ENCODE measurements around the gene CEP126.
A peak's percentile ranks its signal among the peaks of the same experiment; 100 is the strongest.

CEP126 gene, protein sequence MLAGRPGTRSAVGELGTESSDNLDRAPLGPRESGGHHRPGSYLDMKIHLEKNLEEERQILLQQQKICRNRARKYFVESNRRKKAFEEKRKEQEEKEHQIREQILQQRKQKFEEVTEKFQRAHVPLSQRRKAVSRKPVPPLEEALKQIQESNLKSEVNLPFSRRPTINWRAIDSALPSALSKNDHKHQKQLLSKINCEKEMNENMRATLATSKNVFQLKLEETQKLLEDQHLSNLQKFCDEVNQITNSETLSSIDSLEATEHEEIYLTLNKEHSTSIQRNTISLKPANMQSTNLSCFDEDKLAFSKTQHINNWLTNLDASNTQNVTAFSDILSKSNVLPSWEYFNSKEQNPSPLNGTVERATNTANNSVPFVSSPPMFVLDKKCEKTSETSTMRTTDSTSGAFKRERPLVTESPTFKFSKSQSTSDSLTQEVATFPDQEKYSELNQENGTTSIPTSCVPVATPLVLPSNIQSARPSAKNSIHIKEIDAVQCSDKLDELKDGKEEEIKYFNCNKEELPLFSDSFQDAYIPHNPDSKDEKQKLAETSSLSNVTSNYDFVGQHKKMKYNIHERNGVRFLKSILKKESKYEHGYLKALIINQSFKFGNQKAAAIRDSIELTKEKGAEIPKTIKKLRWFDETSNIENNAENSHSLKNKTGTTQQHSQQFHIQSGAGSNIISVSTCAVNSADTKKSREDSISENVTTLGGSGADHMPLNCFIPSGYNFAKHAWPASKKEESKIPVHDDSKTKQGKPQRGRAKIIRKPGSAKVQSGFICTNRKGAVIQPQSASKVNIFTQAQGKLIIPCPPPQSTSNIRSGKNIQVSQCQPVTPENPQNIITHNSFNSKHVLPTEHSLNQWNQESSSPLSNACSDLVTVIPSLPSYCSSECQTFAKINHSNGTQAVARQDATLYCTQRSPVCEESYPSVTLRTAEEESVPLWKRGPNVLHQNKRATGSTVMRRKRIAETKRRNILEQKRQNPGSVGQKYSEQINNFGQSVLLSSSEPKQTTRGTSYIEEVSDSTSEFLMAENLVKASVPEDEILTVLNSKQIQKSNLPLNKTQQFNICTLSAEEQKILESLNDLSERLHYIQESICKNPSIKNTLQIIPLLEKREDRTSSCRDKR

DNA sequence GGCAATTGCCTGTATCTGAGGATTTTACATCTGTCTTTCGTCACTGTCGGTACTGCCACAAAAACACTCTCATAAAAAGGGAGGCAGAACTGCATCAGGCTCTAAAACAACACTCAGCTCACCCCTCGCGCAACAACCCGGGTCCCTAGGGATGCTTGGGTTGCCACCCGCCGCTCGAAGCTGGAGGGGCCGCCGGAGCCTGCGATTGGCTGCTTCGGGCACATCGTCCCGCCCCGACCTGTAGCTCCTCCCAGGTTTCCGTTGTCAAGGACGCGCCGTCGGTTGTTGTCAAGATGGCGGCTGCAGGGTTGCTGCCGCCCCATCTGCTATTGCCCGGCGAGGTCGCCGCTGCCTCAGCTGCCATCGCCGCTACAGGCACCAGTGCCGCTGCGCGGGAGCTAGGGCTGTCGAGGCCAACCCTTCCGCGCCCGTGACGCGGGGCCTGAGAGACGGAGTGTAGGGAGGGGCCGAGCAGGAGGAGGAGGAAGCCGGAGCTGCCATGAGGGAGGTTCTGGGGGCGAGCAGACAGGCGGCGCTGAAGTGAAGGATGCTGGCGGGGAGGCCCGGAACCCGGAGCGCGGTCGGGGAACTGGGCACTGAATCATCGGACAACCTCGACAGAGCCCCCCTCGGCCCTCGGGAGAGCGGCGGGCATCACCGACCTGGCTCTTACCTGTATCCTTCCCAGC is at the start of gene CEP126:
TSS of gene CEP126 (plus strand) at position 273 of the 689 bp plus-strand sequence. CDS start at position 548, 275 bp downstream.
- DNase-seq: peak; percentile 82

DNA sequence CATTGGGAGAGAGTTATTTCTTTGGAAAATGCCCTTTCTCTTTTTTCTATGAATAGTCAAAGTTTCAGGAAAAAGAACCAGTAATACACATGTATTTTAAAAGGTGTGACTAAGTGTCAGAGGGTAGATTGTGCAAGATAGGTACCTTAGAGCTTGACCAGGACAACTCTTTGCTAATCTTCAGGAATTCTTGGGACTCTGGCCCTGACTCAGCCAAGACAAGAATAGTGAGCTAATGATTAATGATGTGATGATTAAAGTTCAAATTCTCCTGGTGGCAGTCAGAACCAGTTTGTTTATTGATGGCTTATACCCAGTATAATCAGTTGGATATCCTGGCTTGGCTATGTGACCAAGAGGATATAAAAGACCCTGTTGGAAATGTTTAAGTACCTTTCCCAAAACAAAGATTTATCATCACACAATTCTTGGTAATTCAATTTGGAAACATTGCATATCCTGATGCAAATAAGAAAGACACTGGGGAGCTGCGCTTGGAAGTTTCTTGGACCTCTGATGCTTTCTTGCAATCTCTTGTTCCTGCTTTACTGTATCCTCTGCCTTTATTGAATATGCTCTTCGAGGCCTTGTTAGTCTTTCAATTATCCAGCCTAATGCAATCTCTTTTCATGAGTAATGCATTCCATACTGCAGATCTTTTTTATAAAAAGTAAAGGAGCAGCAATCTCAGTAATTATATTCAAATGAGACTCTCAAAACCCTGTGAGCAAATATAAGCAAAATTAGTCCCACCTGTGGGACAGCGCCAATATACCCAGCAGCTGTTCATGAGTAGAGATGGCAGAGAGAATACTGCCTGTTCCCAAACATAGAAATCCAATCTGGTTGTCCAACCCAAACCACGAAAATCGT is 48.0 kb upstream of the CEP126 start:
- DNase-seq: peak; percentile 58

DNA sequence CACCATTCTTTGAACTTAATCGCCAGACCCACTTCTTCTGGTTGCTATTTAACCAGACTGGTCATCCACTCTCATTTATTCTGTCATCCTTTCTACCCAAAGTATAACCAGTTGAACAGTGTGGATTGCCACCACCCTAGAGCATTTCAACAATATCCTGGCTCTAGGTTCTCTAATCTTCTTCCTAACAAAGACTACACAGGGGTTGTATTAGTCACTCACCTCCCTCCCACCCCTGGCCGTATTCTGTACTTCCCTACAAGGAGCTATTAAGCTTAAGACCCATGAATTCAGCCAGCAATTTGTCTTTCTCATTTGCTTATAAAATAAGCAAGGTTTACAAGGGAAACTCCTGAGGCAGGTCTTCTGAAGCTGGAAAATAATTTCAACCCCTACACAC is 46.9 kb upstream of the CEP126 start:
- no peak for DNase-seq

DNA sequence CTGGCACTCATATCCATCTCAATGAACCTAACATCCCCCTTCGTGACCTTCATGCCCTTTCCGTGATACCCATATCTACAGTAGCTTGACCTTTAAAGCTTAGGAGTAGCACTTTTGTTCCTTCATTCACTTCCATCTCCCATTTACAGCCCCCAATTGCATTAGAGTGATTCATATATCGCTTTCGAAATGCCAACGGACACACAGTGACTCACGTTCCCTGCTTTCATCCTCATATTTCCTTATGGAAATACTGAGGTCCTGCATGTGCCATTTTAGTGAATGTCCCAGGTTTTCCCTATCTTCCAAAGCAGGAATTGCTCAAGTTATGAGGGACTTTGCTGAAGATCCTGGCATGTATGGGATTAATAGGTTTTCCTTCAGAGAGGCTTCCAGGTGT is 44.3 kb upstream of the CEP126 start:
- DNase-seq: no peak

DNA sequence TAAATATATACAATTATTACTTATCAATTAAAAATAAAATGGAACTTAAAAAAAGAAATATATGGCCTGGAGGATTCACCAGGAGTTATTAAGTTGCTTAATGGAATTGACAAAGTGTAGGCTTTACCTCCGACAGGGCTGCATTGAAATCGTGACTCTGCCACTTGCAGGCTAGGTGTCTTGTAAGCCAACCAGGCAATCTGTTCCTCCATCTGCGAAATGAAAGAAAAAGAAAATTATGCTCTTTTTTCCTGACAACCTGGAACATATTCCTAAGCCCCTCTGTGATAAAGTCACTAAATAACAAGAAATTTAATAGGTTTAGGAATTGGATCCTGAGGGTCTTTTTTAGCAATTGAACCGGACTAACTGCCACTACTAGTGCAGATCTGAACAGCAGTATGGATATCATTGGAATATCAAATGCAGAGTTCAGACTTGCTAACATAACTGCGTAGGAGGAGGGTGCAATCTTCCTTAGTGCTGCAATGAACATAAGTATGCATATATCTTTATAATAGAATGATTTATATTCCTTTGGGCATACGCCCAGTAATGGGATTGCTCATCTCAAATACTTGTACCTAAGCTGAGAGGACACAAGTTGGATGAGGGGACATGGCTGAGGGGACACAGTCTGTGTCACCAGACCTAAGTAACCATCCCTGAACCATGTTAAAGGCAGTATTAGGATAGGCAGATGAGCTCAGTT is 42.5 kb upstream of the CEP126 start:
- no peak for DNase-seq

DNA sequence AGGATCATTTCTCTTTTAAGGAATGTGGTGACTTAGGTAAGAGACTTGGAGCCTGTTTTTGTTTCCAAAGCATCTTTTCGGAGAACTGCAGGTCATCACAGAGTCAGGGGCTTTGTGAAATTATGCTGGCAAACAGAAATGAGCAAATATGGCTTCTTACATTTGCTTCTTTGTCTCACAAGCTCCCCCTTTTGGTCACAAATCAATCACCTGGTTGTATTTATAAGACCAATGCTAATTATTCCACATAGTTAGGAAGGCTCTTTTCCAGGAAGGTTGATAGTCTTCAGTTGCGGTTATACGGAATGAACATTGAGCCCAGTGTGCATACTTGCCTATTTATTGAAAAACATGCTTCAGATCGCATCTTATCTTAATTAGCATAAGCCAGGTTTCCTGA is 34.6 kb upstream of the CEP126 start:
- no peak for DNase-seq

DNA sequence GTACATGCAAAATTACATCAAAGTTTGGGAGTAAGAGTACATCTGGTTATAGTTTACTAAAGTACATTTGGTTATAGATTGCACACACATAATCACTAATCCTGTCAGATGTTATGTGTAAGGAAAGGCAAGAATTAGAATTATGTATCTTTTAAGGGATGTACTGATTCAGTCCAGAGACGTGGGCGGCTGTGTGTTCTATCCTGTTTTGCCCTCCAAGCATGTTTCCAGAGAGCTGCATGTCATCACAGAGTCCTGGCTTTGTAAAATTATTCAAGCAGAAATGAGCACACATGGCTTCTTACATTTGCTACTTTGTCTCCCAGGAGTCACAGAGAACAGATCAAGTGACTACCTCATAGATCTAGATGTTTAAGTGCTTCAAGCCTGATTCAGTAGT is 33.2 kb upstream of the CEP126 start:
- DNase-seq: no peak

DNA sequence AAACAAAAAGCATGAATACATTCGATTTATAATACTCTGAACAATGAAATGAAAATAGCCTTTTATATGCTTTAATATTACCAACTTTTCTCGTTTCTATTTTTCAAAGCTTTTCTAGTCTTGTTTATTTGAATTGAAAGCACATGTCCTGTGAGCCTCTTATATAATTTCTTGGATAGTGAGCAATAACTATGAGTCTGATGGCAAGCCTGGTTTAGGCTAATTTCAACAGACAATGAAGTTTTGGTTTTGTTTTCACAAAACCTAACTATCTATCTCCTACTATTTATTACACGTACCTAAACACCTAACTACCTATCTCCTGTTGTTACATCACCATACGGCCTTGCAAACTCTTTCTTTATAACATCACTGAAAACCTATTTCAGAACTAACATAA is 29.2 kb upstream of the CEP126 start:
- no peak for DNase-seq

DNA sequence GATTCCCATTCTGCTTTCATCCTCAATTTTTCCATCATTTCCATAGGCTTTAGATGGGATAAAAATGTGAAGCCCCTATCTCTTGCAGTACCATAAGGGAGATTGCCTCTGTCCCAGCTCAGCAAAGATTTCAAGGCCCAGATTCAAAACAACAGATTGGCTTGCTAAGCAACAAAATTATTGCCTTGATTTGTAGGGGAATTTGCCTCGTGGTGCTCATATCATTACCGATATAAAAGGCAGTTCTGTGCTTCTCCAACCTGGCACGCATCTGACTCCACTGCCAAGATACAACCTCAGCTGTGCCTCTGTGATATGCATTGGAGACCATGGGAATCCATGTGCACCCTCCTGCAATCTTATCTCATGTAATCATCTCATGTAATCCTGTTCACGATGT is 25.0 kb upstream of the CEP126 start:
- no peak for DNase-seq

DNA sequence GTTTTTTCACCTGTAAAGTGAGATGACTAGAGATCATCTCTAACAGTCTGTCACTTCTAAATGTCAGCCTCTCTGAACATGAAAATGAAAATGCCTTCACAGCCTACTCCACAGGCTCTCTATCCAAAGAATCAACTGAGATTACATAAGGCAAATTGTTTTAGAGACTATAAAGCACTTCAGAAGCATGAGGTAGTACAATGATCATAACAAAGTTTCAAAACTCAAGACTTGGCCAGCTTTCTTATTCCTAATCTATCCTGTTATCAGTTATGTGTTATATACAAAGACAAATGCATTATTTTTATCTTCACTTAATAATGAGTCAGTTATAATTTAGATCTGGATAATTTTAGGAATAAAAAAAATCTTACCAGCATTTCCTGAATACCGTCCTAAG is 20.3 kb upstream of the CEP126 start:
- no peak for DNase-seq

DNA sequence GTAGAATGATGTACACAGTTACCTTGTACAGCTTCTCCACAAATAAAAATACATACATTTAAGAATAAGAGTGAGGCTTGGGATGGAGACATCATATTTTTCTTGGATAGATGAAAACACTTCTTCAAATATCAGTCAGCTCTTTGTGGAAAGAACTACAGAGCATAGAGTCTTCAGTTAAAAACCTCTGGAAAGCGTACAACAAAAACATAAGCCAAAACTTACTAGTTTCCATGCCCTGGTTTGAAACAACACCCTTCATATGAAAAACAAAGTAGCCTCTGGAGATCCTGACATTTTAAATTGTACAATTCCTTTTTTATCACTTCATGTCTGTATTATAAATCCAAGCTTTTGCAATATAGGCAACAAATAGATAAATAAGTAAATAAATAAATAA is 7.0 kb upstream of the CEP126 start:
- no peak for DNase-seq

DNA sequence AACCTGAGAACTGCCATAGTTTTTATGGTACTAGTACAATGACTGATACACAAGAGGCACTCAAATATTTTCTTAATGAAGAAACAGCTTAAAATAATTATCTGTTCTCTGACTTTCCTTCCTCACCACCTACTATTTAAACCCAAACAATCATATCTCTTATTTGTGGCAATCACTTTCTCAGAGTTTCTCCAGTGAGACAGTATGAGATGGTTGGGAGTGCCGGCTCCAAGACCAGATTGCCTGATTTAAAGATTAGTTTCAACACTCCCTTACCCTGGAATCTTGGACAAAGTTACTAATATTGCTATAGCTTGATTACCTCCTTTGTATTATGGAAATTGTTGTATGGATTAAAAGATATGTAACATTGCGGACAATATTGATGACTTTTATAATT is 5.7 kb upstream of the CEP126 start:
- no peak for DNase-seq

DNA sequence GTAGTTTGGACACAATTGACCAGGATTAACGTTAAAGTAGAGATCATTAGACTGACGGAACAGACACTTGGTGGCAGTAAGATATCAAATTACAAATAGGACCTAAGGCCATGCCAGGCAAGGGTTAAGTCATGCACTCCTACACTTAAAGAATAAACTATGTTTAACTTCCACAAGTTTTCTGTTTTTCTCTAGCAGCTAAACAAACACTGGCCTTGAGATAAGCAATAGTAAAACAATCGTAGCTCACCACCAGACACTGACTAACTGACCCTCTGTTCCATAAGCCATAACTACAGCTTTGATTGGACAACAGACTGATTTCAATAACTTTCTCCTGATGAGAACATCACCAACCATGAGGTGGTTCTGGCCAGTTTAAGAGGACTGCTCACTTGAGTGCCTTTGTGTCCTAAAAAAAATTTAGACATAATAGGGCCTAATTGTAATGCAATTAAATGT is 2.0 kb upstream of the CEP126 start:
- no peak for DNase-seq

DNA sequence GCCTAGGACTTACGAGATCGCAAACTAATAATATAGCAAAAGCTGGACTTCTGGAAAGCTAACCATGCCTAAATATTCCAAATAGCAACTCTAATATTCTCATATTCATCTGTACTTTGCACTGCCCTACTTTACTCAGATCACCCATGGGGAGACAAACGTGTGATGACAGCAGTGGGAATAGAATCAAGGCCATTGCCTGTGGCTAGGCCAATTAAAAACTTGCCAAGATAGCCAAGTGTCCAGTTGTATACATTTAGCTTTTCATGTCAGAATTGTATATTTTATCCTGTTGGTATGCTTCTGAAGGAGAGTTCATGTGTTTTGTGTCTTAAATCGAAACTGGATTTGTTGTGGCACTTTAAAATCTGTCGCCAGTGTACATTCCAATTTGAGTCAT is 1.2 kb upstream of the CEP126 start:
- DNase-seq: no peak

DNA sequence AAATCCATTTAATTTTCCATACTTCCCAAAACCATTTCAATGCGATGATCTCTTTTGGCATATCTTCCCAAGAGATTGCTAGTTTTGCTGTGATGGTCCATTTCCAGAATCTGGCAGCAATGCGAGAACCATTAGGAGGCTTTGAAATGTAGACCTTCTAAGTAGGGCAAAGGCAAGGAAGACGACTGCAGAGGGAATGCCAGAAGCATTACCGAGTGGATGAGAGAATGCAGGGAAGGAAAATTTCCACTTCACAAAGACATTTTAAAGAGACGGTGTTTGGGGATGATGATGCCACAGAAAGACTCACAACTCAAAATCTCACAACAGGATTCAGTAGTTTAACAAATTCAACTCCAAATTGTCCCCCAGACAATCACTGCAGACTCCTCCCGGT is 471 bp upstream of the CEP126 start:
- DNase-seq: no peak

DNA sequence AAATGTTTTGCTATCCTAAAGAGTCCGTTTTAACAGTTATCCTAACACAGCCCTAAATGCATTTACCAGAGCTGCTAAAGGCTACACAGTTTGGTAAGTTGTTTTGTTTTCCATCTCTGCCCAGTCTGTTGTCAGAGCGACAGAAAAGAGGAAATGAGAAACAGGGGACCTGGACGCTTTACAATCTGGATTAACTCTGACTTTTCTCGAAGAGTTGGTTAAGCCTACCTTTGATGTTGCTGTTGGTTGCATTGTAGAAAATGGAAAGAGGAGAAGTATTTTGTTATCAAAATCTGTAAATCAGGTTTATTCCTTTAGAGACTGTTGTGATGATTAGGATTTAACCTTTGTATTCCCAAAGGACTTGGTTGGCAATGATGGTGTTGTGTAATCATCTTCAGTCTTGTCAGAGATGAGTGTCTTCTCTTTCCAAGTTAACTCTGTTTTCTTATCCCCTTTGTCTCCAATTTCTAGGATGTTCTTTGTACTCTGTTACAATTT is 1.0 kb downstream of the CEP126 start:
- no peak for DNase-seq

DNA sequence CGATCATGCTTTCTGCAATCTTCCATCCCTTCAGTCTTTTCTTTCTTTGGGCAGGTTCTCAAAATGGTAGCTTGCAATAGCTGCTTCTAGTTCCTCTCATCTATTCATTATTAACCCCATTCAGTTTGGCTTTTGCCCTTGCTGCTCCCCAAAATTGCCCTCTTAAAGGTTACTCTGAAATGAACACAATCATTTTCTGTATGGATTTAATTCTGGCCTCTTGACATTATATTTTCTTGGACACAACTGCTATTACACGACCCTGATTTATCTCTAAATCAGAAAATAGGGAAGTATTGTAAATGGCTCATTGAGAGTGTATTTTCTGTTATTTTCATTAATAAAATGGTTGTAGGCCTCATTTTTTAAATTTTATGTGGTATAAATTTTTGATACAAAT is 1.6 kb downstream of the CEP126 start, which contains the start of gene ANGPTL5:
TSS of gene ANGPTL5 (minus strand) at position 101 of the 400 bp plus-strand sequence. CDS start 8,613 bp downstream, outside the sequence.
- DNase-seq: no peak

DNA sequence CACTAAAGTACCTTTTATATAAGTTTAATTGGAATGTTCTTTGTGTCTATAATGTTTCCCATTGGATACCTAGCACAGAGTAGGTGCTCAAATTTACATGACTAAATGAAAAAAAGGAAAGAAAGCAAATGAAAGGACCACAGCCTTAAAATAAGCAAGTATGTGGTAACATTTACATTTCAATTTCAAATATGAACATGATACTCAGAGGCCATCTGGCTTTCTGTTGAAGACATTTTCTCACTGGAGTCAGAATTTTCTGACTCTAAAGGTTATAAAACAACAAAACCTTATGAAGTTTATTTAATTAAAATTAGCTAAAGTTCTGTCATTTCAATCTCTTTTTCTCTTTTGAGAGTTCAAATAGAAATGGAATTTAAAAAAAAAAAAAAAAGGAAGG is 2.4 kb downstream of the CEP126 start:
- DNase-seq: no peak

DNA sequence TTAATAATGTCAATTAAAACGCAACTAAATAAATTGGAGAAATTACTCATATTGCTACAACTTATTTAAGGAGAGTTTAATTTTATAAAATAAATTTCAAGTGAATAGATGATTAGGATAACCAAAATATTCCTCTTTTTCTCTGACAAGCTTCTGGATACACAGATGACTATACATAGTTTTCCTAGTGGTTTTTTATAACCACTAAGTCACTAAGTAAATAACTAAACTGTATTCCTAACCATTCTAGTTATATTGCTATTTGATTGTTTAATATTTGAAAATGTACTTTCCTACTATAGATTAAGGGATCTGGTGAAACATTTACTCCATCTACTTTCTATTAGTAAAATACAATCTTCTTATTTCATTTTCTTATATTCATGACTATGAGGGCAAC is 6.2 kb downstream of the CEP126 start:
- DNase-seq: no peak

DNA sequence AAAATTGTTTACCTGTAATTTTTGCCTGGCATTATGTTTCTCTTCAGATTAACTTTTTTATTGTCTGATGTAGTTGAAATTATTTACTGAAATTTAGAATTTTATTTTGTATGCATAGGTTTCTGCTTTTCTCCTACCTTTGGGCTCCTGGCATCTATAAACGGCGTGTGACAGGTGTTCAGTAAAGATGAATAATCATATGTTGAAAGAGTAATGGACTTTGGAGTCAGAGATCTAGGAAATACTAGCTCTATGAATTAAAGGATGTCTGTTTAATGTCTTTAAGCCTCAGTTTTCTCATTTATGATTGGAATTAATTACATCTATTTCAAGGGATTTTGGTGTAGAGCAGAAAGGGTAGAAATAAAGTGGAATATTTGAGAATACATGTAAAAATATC is 8.7 kb downstream of the CEP126 start:
- no peak for DNase-seq

Data from NCI-H1436 treated with DMSO at 0.1 percent for 48 hours (cell line).